G401 (cell line): ENCODE measurements around the gene HSD17B2. TPM values are rescaled to one million over a fixed set of nuclear protein-coding genes. Genes with fewer than 3 reads are reported as not detected.

ENCODE experiments used
- DNase-seq: peaks from one replicate; pipeline ENCODE4 v3.0.0-alpha.2; 2015; ENCODE audit warnings: low spot score
- in situ Hi-C: cut with HindIII; loops from 2 replicates; pipeline ENCODE4 v1.10.0; 2016; ENCODE audit warnings: low sequenced_read_pairs, mixed read lengths
- total RNA-seq: library from RNA; depleted of rRNA; stranded (reverse); fragments of >200 nt; shearing (Covaris generic); gene quantifications from 2 replicates; pipeline ENCODE4 v1.2.3, GENCODE V29; 2014

Gene HSD17B2
- total RNA-seq, 1 experiment from 2014 or later = 1.7 TPM

GRCh38 chr16:82016964-82017363 is 18.1 kb upstream of the HSD17B2 start:
- DNase-seq = no peak
- in situ Hi-C loops = no loop called here

GRCh38 chr16:82017911-82018568 is 17.0 kb upstream of the HSD17B2 start:
- no peak for DNase-seq
- in situ Hi-C loops = no loop called here

GRCh38 chr16:82019535-82019934 is 15.5 kb upstream of the HSD17B2 start:
- in situ Hi-C loops = no loop called here
- DNase-seq = no peak

- in situ Hi-C loops = no loop called here
- no peak for DNase-seq
Observed at GRCh38 chr16:82020051-82020450, 15.0 kb upstream of the HSD17B2 start.

- in situ Hi-C loops = no loop called here
Observed at GRCh38 chr16:82023206-82023605, 11.8 kb upstream of the HSD17B2 start.

GRCh38 chr16:82024316-82024715 is 10.7 kb upstream of the HSD17B2 start:
- no peak for DNase-seq
- in situ Hi-C loops = no loop called here

More at GRCh38 chr16:82023206-82023605, 11.8 kb upstream of the HSD17B2 start:
- no peak for DNase-seq

- in situ Hi-C loops = no loop called here
- no peak for DNase-seq
Observed at GRCh38 chr16:82024883-82025282, 10.2 kb upstream of the HSD17B2 start.

GRCh38 chr16:82027629-82028064 is 7.4 kb upstream of the HSD17B2 start:
- DNase-seq = no peak
- in situ Hi-C loops = no loop called here

- DNase-seq = peak; percentile 14
Observed at GRCh38 chr16:82031116-82032084, 3.7 kb upstream of the HSD17B2 start.

GRCh38 chr16:82033006-82033405 is 2.0 kb upstream of the HSD17B2 start:
- in situ Hi-C loops = no loop called here
- no peak for DNase-seq

More at GRCh38 chr16:82031116-82032084, 3.7 kb upstream of the HSD17B2 start:
- in situ Hi-C loops = no loop called here

- in situ Hi-C loops = no loop called here
- DNase-seq = no peak
Observed at GRCh38 chr16:82033683-82034300, 1.3 kb upstream of the HSD17B2 start.

- no peak for DNase-seq
Observed at GRCh38 chr16:82037251-82037650, 2.2 kb downstream of the HSD17B2 start.

GRCh38 chr16:82037666-82038065 is 2.6 kb downstream of the HSD17B2 start:
- in situ Hi-C loops = no loop called here

More at GRCh38 chr16:82037251-82037650, 2.2 kb downstream of the HSD17B2 start:
- in situ Hi-C loops = no loop called here

GRCh38 chr16:82040296-82040695 is 5.2 kb downstream of the HSD17B2 start:
- in situ Hi-C loops = no loop called here
- no peak for DNase-seq

More at GRCh38 chr16:82037666-82038065, 2.6 kb downstream of the HSD17B2 start:
- DNase-seq = no peak

- no peak for DNase-seq
- in situ Hi-C loops = no loop called here
Observed at GRCh38 chr16:82041542-82041941, 6.5 kb downstream of the HSD17B2 start.

GRCh38 chr16:82042144-82042543 is 7.1 kb downstream of the HSD17B2 start:
- in situ Hi-C loops = no loop called here
- no peak for DNase-seq

GRCh38 chr16:82042846-82043245 is 7.8 kb downstream of the HSD17B2 start:
- in situ Hi-C loops = no loop called here
- no peak for DNase-seq

GRCh38 chr16:82043680-82044584 is 8.9 kb downstream of the HSD17B2 start:
- no peak for DNase-seq
- in situ Hi-C loops = no loop called here

GRCh38 chr16:82044585-82044911 is 9.5 kb downstream of the HSD17B2 start:
- DNase-seq = no peak
- in situ Hi-C loops = no loop called here
